ENCODE data around the gene TCF7L1.

Gene TCF7L1

GRCh38 chr2:85164145-85164569, 31.0 kb downstream of the TCF7L1 start:
- DNase-seq = no peak

- no peak for DNase-seq
Measured at GRCh38 chr2:85165088-85165690, 32.0 kb downstream of the TCF7L1 start.

- DNase-seq = no peak
Measured at GRCh38 chr2:85166021-85166420, 32.8 kb downstream of the TCF7L1 start.

GRCh38 chr2:85167479-85167878, 34.3 kb downstream of the TCF7L1 start:
- DNase-seq = no peak

- no peak for DNase-seq
Measured at GRCh38 chr2:85168942-85169341, 35.8 kb downstream of the TCF7L1 start.

GRCh38 chr2:85169581-85169980, 36.4 kb downstream of the TCF7L1 start:
- no peak for DNase-seq

GRCh38 chr2:85170938-85171475, 37.8 kb downstream of the TCF7L1 start:
- no peak for DNase-seq

- no peak for DNase-seq
Measured at GRCh38 chr2:85171916-85172315, 38.7 kb downstream of the TCF7L1 start.

- DNase-seq = no peak
Measured at GRCh38 chr2:85173909-85174308, 40.7 kb downstream of the TCF7L1 start.

GRCh38 chr2:85174943-85175342, 41.8 kb downstream of the TCF7L1 start:
- DNase-seq = no peak

GRCh38 chr2:85175369-85176299, 42.4 kb downstream of the TCF7L1 start:
- DNase-seq = no peak

- DNase-seq = no peak
Measured at GRCh38 chr2:85177031-85177824, 44.0 kb downstream of the TCF7L1 start.

- no peak for DNase-seq
Measured at GRCh38 chr2:85178154-85178553, 45.0 kb downstream of the TCF7L1 start.

- no peak for DNase-seq
Measured at GRCh38 chr2:85178980-85179411, 45.8 kb downstream of the TCF7L1 start.

- DNase-seq = no peak
Measured at GRCh38 chr2:85179541-85179940, 46.3 kb downstream of the TCF7L1 start.

- no peak for DNase-seq
Measured at GRCh38 chr2:85180322-85181133, 47.3 kb downstream of the TCF7L1 start.

- no peak for DNase-seq
Measured at GRCh38 chr2:85181134-85181631, 48.0 kb downstream of the TCF7L1 start.

- DNase-seq = no peak
Measured at GRCh38 chr2:85181844-85182456, 48.8 kb downstream of the TCF7L1 start.

- DNase-seq = no peak
Measured at GRCh38 chr2:85183076-85183475, 49.9 kb downstream of the TCF7L1 start.

GRCh38 chr2:85183479-85183878, 50.3 kb downstream of the TCF7L1 start:
- no peak for DNase-seq

- no peak for DNase-seq
Measured at GRCh38 chr2:85184231-85184630, 51.0 kb downstream of the TCF7L1 start.

GRCh38 chr2:85184990-85185389, 51.8 kb downstream of the TCF7L1 start:
- no peak for DNase-seq
